Fibroblast of lung (primary cell): ENCODE results near the gene ITGAD. TPM values are rescaled to one million over a fixed set of nuclear protein-coding genes. Genes with fewer than 3 reads are reported as not detected.

ENCODE experiments used
- DNase-seq, 2 donors: peaks; one replicate each; pipeline versions ENCODE4 v3.0.0 to v3.0.0-alpha.2; 2010; ENCODE audit warnings: low read depth in 2 of 2
- H2AFZ ChIP-seq: 2 replicates; pipeline ENCODE4 v1.5.1; 2012; ENCODE audit warnings: low read length, control low read depth, inconsistent platforms
- H3K27ac ChIP-seq: 2 replicates; pipeline ENCODE4 v1.5.1; 2011; ENCODE audit warnings: low read length, control low read depth; ENCODE audit not compliant: insufficient read depth
- H3K27me3 ChIP-seq: 2 replicates; pipeline ENCODE4 v1.5.1; 2011; ENCODE audit warnings: mild to moderate bottlenecking, low read length; ENCODE audit not compliant: control insufficient read depth, insufficient read depth
- H3K36me3 ChIP-seq: 2 replicates; pipeline ENCODE4 v1.5.1; 2011; ENCODE audit warnings: low read length; ENCODE audit not compliant: control insufficient read depth, insufficient read depth
- H3K4me1 ChIP-seq: 2 replicates; pipeline ENCODE4 v1.5.1; 2011; ENCODE audit warnings: low read length; ENCODE audit not compliant: control insufficient read depth, insufficient read depth; ENCODE audit errors: extremely low read depth
- H3K4me2 ChIP-seq: 2 replicates; pipeline ENCODE4 v1.5.1; 2011; ENCODE audit warnings: low read length, control low read depth; ENCODE audit not compliant: insufficient read depth; ENCODE audit errors: extremely low read depth
- H3K4me3 ChIP-seq, 4 experiments: fragments of 200-600 bp in 1 of 4; sonication (generic) in 1 of 4; replicated peaks in 1 of 4; 2 replicates each; pipeline ENCODE4 v1.5.1; 2011 to 2016; ENCODE audit warnings: low read length in 4 of 4, low read depth in 3 of 4, mild to moderate bottlenecking in 3 of 4, control low read depth in 2 of 4, inconsistent platforms in 1 of 4, mixed read lengths in 1 of 4; ENCODE audit not compliant: insufficient read depth in 1 of 4; ENCODE audit errors: control extremely low read depth in 1 of 4
- H3K79me2 ChIP-seq: 2 replicates; pipeline ENCODE4 v1.5.1; 2012; ENCODE audit warnings: mild to moderate bottlenecking, low read length, inconsistent platforms; ENCODE audit not compliant: control insufficient read depth, insufficient read depth
- H3K9ac ChIP-seq: 2 replicates; pipeline ENCODE4 v1.5.1; 2011; ENCODE audit warnings: mild to moderate bottlenecking, low read length, control low read depth; ENCODE audit not compliant: insufficient read depth
- H3K9me3 ChIP-seq: 2 replicates; pipeline ENCODE4 v1.5.1; 2012; ENCODE audit warnings: low read depth, low read length; ENCODE audit not compliant: control insufficient read depth, insufficient read depth
- H4K20me1 ChIP-seq: 2 replicates; pipeline ENCODE4 v1.5.1; 2011; ENCODE audit warnings: low read length; ENCODE audit not compliant: control insufficient read depth, insufficient read depth; ENCODE audit errors: extremely low read depth
- CTCF ChIP-seq, 2 donors: IDR thresholded peaks in 1 of 2; conservative IDR thresholded peaks in 1 of 2; 1 replicate in 1 of 2; 2 replicates in 1 of 2; pipeline ENCODE4 v1.5.1; 2011 to 2012; ENCODE audit warnings: low read length in 2 of 2, control low read depth in 1 of 2, inconsistent platforms in 1 of 2, low read depth in 1 of 2, mild to moderate bottlenecking in 1 of 2
- EZH2 ChIP-seq: IDR thresholded peaks from 2 replicates; pipeline ENCODE4 v1.5.1; 2012; ENCODE audit warnings: low read length, control low read depth, mild to moderate bottlenecking; ENCODE audit errors: missing control alignments
- polyA plus RNA-seq, 2 donors: library from polyadenylated mRNA; depleted of rRNA in 1 of 2; stranded (reverse) in 1 of 2; unstranded in 1 of 2; fragments of >200 nt; gene quantifications; 2 replicates each; pipeline ENCODE4 v1.2.1, GENCODE V29; 2011 to 2012; ENCODE audit warnings: missing spikeins in 1 of 2
- total RNA-seq: library from RNA; depleted of rRNA; stranded (reverse); fragments of >200 nt; gene quantifications from 2 replicates; pipeline ENCODE4 v1.2.1, GENCODE V29; 2014

Gene ITGAD
- total and polyA plus RNA-seq, 2 donors (not counting 1 experiment from before 2014, with no cell fraction given) = not detected

- TF ChIP-seq EZH2 = no peak
- TF ChIP-seq CTCF (conservative IDR thresholded peaks at IDR 0.05 in 1 of 2, IDR thresholded peaks at IDR 0.05 in 1 of 2; ENCODE audit: low read depth in 1 of 2, low read length in 2 of 2) = no peak
- no peaks in the 10 kb centered on the region for H3K27me3 ChIP-seq
- H3K9ac ChIP-seq = no peak overlapping the region
- no peak overlapping the region for H3K27ac ChIP-seq
- H3K4me2 ChIP-seq = no peak overlapping the region
- H3K4me1 ChIP-seq = no peaks in the 10 kb centered on the region
- DNase-seq = no peak
- no peaks in the 10 kb centered on the region for H3K9me3 ChIP-seq
- no peak overlapping the region for H3K4me3 ChIP-seq
- H3K36me3 ChIP-seq = no peaks in the 10 kb centered on the region
- no peaks in the 10 kb centered on the region for H4K20me1 ChIP-seq
- no peaks in the 10 kb centered on the region for H3K79me2 ChIP-seq
- no peak overlapping the region for H2AFZ ChIP-seq
These were observed 15.8 kb upstream of the ITGAD start for GRCh38 chr16:31377210-31377903.

- H3K4me1 ChIP-seq = no peaks in the 10 kb centered on the region
- no peak overlapping the region for H3K4me3 ChIP-seq
- H3K4me2 ChIP-seq = no peak overlapping the region
- no peak overlapping the region for H2AFZ ChIP-seq
- no peak overlapping the region for H3K27ac ChIP-seq
- no peak for DNase-seq
- no peaks in the 10 kb centered on the region for H3K9me3 ChIP-seq
- H3K36me3 ChIP-seq = no peaks in the 10 kb centered on the region
- no peak for TF ChIP-seq CTCF (conservative IDR thresholded peaks at IDR 0.05 in 1 of 2, IDR thresholded peaks at IDR 0.05 in 1 of 2; ENCODE audit: low read depth in 1 of 2, low read length in 2 of 2)
- TF ChIP-seq EZH2 = no peak
- no peaks in the 10 kb centered on the region for H3K79me2 ChIP-seq
- H3K9ac ChIP-seq = no peak overlapping the region
- H4K20me1 ChIP-seq = no peaks in the 10 kb centered on the region
- no peaks in the 10 kb centered on the region for H3K27me3 ChIP-seq
These were observed 12.9 kb upstream of the ITGAD start for GRCh38 chr16:31380201-31380600.

DNA sequence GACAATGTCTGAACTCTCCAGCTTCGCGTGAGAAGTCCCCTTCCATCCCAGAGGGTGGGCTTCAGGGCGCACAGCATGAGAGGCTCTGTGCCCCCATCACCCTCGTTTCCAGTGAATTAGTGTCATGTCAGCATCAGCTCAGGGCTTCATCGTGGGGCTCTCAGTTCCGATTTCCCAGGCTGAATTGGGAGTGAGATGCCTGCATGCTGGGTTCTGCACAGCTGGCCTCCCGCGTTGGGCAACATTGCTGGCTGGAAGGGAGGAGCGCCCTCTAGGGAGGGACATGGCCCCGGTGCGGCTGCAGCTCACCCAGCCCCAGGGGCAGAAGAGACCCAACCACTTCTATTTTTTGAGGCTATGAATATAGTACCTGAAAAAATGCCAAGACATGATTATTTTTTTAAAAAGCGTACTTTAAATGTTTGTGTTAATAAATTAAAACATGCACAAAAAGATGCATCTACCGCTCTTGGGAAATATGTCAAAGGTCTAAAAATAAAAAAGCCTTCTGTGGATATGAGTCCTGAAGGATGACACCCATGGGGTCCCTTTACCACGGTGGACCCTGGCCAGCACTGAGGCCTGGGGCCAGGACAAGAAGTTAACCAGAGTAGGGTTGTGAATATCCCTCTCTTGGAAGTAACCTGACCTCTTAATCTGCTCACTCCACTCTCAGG, 10.5 kb upstream of the ITGAD start:
- no peak overlapping the region for H3K9ac ChIP-seq
- H3K9me3 ChIP-seq = no peaks in the 10 kb centered on the region
- H3K36me3 ChIP-seq = no peaks in the 10 kb centered on the region
- DNase-seq = peak; percentile 6 to 36
- H3K27me3 ChIP-seq = no peaks in the 10 kb centered on the region
- TF ChIP-seq CTCF (conservative IDR thresholded peaks at IDR 0.05 in 1 of 2, IDR thresholded peaks at IDR 0.05 in 1 of 2; ENCODE audit: low read depth in 1 of 2, low read length in 2 of 2) (peak; percentile 57 to 68), EZH2 (no peak)
- H3K79me2 ChIP-seq = no peaks in the 10 kb centered on the region
- no peaks in the 10 kb centered on the region for H4K20me1 ChIP-seq
- H2AFZ ChIP-seq = no peak overlapping the region
- no peak overlapping the region for H3K4me2 ChIP-seq
- no peaks in the 10 kb centered on the region for H3K4me1 ChIP-seq
- H3K27ac ChIP-seq = no peak overlapping the region
- no peak overlapping the region for H3K4me3 ChIP-seq
